HG02884 (cell line): ENCODE measurements around the gene HLCS.

Source experiments
- ATAC-seq: cut with Tn5 transposase; IDR thresholded peaks from one replicate; pipeline ENCODE4 v1.9.1; 2021; ENCODE audit warnings: mild to moderate bottlenecking, moderate library complexity; ENCODE audit not compliant: unreplicated experiment

Gene HLCS

GRCh38 chr21:36915696-36916245 is 50.7 kb downstream of the HLCS start:
- no peak for ATAC-seq

- ATAC-seq, result no peak
Measured at GRCh38 chr21:36915014-36915695, 51.3 kb downstream of the HLCS start.

- no peak for ATAC-seq
Measured at GRCh38 chr21:36914244-36915013, 52.0 kb downstream of the HLCS start.

- ATAC-seq, result no peak
Measured at GRCh38 chr21:36913247-36914169, 53.0 kb downstream of the HLCS start.

GRCh38 chr21:36910581-36911307 is 55.7 kb downstream of the HLCS start:
- no peak for ATAC-seq

GRCh38 chr21:36909901-36910561 is 56.4 kb downstream of the HLCS start:
- no peak for ATAC-seq

- no peak for ATAC-seq
Measured at GRCh38 chr21:36909423-36909822, 57.0 kb downstream of the HLCS start.

- no peak for ATAC-seq
Measured at GRCh38 chr21:36908260-36908908, 58.1 kb downstream of the HLCS start.

GRCh38 chr21:36904093-36904666 is 62.3 kb downstream of the HLCS start:
- no peak for ATAC-seq

GRCh38 chr21:36902793-36903192 is 63.7 kb downstream of the HLCS start:
- no peak for ATAC-seq

GRCh38 chr21:36902331-36902730 is 64.1 kb downstream of the HLCS start:
- ATAC-seq, result no peak

- no peak for ATAC-seq
Measured at GRCh38 chr21:36901575-36901974, 64.9 kb downstream of the HLCS start.

- no peak for ATAC-seq
Measured at GRCh38 chr21:36893581-36893980, 72.9 kb downstream of the HLCS start.

- no peak for ATAC-seq
Measured at GRCh38 chr21:36892201-36892600, 74.3 kb downstream of the HLCS start.

GRCh38 chr21:36891692-36892091 is 74.8 kb downstream of the HLCS start:
- no peak for ATAC-seq

- no peak for ATAC-seq
Measured at GRCh38 chr21:36891121-36891520, 75.3 kb downstream of the HLCS start.

- ATAC-seq, result no peak
Measured at GRCh38 chr21:36890086-36890485, 76.4 kb downstream of the HLCS start.

GRCh38 chr21:36889401-36889800 is 77.1 kb downstream of the HLCS start:
- ATAC-seq, result no peak

- ATAC-seq, result no peak
Measured at GRCh38 chr21:36888466-36888865, 78.0 kb downstream of the HLCS start.
